Suprapubic skin (tissue), 4 donors: ENCODE results near the gene TCHH. TPM values are rescaled to one million over a fixed set of nuclear protein-coding genes. Genes with fewer than 3 reads are reported as not detected.

ENCODE experiments used
- DNase-seq, 2 donors: peaks; one replicate each; pipeline ENCODE4 v3.0.0-alpha.2; 2019; ENCODE audit warnings: low spot score in 2 of 2
- H3K27ac ChIP-seq: fragments of 200-600 bp; sonication (generic); one replicate; pipeline ENCODE4 v1.5.1; 2019
- H3K27me3 ChIP-seq: fragments of 200-600 bp; sonication (generic); one replicate; pipeline ENCODE4 v1.5.1; 2019
- H3K36me3 ChIP-seq: fragments of 200-600 bp; sonication (generic); one replicate; pipeline ENCODE4 v1.5.1; 2019
- H3K4me1 ChIP-seq: fragments of 200-600 bp; sonication (generic); one replicate; pipeline ENCODE4 v1.5.1; 2019
- H3K4me3 ChIP-seq: fragments of 200-600 bp; sonication (generic); one replicate; pipeline ENCODE4 v1.5.1; 2019; ENCODE audit warnings: mild to moderate bottlenecking
- H3K9me3 ChIP-seq: fragments of 200-600 bp; sonication (generic); one replicate; pipeline ENCODE4 v1.5.1; 2019
- CTCF ChIP-seq, 2 donors: fragments of 200-600 bp in 1 of 2; fragments of 450-650 bp in 1 of 2; sonication (generic) in 1 of 2; IDR thresholded peaks; one replicate each; pipeline ENCODE4 v1.5.1; 2016 to 2019; ENCODE audit warnings: antibody characterized with exemption in 2 of 2, mild to moderate bottlenecking in 1 of 2, moderate library complexity in 1 of 2
- EP300 ChIP-seq: sonication (generic); formaldehyde crosslinking; IDR thresholded peaks from one replicate; pipeline ENCODE4 v1.6.1; 2017; ENCODE audit warnings: antibody characterized with exemption
- POLR2A ChIP-seq, 2 donors: fragments of 450-650 bp; IDR thresholded peaks; one replicate each; pipeline ENCODE4 v1.6.1; 2017; ENCODE audit warnings: antibody characterized with exemption in 2 of 2, mild to moderate bottlenecking in 2 of 2, moderate library complexity in 2 of 2
- POLR2AphosphoS5 ChIP-seq, 3 donors: sonication (generic); formaldehyde crosslinking; IDR thresholded peaks; one replicate each; pipeline ENCODE4 v1.6.1; 2017; ENCODE audit warnings: antibody characterized with exemption in 3 of 3
- WGBS: methylation state at CpG from one replicate; pipeline ENCODE4 v1.1.5; 2018; 5-methylcytosine and 5-hydroxymethylcytosine counted together
- total RNA-seq, 4 donors: library from RNA; depleted of rRNA; stranded (reverse); fragments of >200 nt; gene quantifications; one replicate each; pipeline ENCODE4 v1.1.0, GENCODE V29; 2016

TCHH gene
- total RNA-seq, 4 donors from 2014 or later, result 7.0 to 71.9 (median 37.2) TPM

GRCh38 chr1:152159144-152159543, 43.9 kb upstream of the TCHH start, which contains the start of gene RPTN:
Gene RPTN (minus strand): TSS chr1:152159228. CDS start chr1:152157889, 1,339 bp downstream.
- no peak within 1 kb of the TSS for H3K27ac ChIP-seq
- H3K9me3 ChIP-seq, result no peaks in the 10 kb centered on the region
- peaks cover 6% of the 10 kb centered on the region for H3K4me1 ChIP-seq
- H3K4me3 ChIP-seq, result no peak within 1 kb of the TSS
- H3K36me3 ChIP-seq, result no peaks in the 10 kb centered on the region
- no peaks in the 10 kb centered on the region for H3K27me3 ChIP-seq
- DNase-seq, result no peak
- 100% methylated on average over 1 of the region's 1 CpG for WGBS
- TF ChIP-seq POLR2AphosphoS5 (IDR thresholded peaks at IDR 0.05) (no peak), POLR2A (IDR thresholded peaks at IDR 0.05) (no peak), CTCF (IDR thresholded peaks at IDR 0.05) (no peak), EP300 (no peak)

DNA sequence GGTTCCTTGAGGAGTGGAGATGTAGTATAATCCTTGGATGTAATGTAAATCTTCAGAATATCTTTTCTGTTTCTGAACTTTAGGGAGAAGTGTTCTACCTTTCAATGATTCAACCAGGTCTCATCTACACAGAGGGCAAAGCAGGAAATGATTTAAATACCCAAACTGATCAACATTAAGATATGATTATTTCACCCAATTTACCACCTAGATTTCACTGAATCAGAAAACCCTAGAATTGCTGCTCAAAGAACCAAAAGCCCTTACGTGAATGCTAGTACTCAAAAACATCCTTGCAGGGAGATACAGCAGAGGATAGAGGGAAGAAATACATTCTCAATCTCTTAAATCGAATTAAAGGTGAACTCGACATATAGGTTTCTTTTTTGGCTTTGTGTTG, 38.8 kb upstream of the TCHH start:
- TF ChIP-seq EP300 (no peak), POLR2A (IDR thresholded peaks at IDR 0.05) (no peak), CTCF (IDR thresholded peaks at IDR 0.05) (no peak), POLR2AphosphoS5 (IDR thresholded peaks at IDR 0.05) (no peak)
- H3K27ac ChIP-seq, result no peak overlapping the region
- no peaks in the 10 kb centered on the region for H3K9me3 ChIP-seq
- no peak overlapping the region for H3K4me3 ChIP-seq
- no peak for DNase-seq
- no peaks in the 10 kb centered on the region for H3K36me3 ChIP-seq
- no peaks in the 10 kb centered on the region for H3K4me1 ChIP-seq
- WGBS, result 89% methylated on average over 3 of the region's 3 CpGs
- no peaks in the 10 kb centered on the region for H3K27me3 ChIP-seq

GRCh38 chr1:152151646-152152045, 36.4 kb upstream of the TCHH start:
- Histone ChIP-seq H3K27ac (no peak overlapping the region), H3K27me3 (no peaks in the 10 kb centered on the region), H3K36me3 (no peaks in the 10 kb centered on the region), H3K4me3 (no peak overlapping the region), H3K4me1 (no peaks in the 10 kb centered on the region), H3K9me3 (peaks cover 8% of the 10 kb centered on the region)
- WGBS, result 83% methylated on average over 2 of the region's 2 CpGs
- TF ChIP-seq EP300 (no peak), CTCF (IDR thresholded peaks at IDR 0.05) (no peak), POLR2AphosphoS5 (IDR thresholded peaks at IDR 0.05) (no peak), POLR2A (IDR thresholded peaks at IDR 0.05) (no peak)
- DNase-seq, result no peak

DNA sequence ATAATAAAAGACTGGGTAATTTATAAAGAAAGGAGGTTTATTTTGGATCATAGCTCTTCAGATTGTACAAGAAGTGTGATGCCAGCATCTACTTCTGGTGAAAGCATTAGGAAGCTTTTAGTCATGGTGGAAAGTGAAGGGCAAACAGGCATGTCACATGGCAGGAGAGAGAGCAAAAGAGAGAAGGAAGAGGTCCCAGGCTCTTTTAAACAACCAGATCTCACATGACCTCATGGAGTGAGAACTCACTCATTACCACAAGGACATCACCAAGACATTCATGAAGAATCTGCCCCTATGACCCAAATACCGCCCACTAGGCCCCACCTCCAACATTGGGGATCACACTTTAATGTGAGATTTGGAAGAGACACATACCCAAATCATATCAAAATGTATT, 33.7 kb upstream of the TCHH start:
- H3K4me3 ChIP-seq, result no peak overlapping the region
- TF ChIP-seq CTCF (IDR thresholded peaks at IDR 0.05) (no peak), EP300 (no peak), POLR2AphosphoS5 (IDR thresholded peaks at IDR 0.05) (no peak), POLR2A (IDR thresholded peaks at IDR 0.05) (no peak)
- 81% methylated on average over 1 of the region's 1 CpG for WGBS
- H3K36me3 ChIP-seq, result no peaks in the 10 kb centered on the region
- peaks cover 4% of the 10 kb centered on the region for H3K27me3 ChIP-seq
- no peaks in the 10 kb centered on the region for H3K4me1 ChIP-seq
- no peak overlapping the region for H3K27ac ChIP-seq
- peaks cover 8% of the 10 kb centered on the region for H3K9me3 ChIP-seq
- DNase-seq, result no peak

DNA sequence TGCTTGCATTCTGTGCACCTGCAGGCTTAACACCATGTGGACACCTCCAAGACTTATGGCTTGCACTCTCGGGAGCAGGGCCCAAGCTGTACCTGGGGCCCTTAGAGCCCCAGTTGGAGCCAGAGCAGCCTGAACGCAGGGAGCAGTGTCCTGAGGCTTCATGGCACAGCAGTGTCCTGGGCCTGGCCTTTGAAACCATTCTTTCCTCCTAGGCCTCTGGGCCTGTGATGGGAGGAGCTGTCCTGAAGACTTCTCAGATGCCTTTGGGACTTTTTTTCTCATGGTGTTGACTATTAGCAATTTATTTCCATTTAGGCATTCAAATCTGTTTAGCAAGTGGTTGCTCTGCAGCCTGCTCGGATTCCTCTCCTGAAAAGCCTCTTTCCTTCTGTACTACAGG, 32.8 kb upstream of the TCHH start:
- Histone ChIP-seq H3K4me3 (no peak overlapping the region), H3K27me3 (peaks cover 4% of the 10 kb centered on the region), H3K9me3 (peaks cover 8% of the 10 kb centered on the region), H3K36me3 (no peaks in the 10 kb centered on the region), H3K27ac (no peak overlapping the region), H3K4me1 (no peaks in the 10 kb centered on the region)
- DNase-seq, result no peak
- WGBS, result 82% methylated on average over 3 of the region's 3 CpGs
- no peak for TF ChIP-seq CTCF (IDR thresholded peaks at IDR 0.05)
- TF ChIP-seq POLR2AphosphoS5 (IDR thresholded peaks at IDR 0.05), result no peak
- TF ChIP-seq POLR2A (IDR thresholded peaks at IDR 0.05), result no peak
- TF ChIP-seq EP300, result no peak
